NK-92 (cell line): ENCODE results near the gene TNK1.
"Not testable (repeated sequence)": the region's sequence is repeated elsewhere in the genome, so short reads cannot be mapped to it uniquely, and the experiment has no call there.

Experiments used
- DNase-seq: peaks from one replicate; lab custom pipeline; 2025; ENCODE audit not compliant: unreplicated experiment; lab: John Stamatoyannopoulos, UW

TNK1 gene

GRCh38 chr17:7380855-7381683, at the start of gene TNK1:
Gene TNK1 (plus strand): TSS chr17:7381089. CDS start chr17:7382927, 1,838 bp downstream.
- no peak for DNase-seq

DNA sequence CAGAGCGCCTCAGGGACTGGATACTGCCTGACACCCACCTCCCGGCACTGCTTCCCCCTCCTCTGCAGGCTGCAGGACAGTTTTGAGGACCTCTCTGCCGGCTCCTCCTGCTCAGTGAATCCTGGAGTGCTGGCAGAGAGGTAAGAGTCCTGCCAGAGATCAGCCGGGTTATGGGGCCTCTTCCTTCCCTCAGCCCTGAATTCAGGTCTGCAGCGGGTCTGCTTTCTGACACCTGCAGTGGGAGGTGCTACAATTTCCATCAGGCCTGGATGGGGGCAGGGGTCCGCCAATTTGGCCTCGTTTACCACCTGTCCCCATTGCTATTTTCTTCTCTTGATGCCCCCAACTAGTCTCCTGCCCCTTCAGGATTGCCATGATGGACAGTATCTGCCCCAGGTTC, 48.8 kb upstream of the TNK1 start:
- DNase-seq, result no peak

DNA sequence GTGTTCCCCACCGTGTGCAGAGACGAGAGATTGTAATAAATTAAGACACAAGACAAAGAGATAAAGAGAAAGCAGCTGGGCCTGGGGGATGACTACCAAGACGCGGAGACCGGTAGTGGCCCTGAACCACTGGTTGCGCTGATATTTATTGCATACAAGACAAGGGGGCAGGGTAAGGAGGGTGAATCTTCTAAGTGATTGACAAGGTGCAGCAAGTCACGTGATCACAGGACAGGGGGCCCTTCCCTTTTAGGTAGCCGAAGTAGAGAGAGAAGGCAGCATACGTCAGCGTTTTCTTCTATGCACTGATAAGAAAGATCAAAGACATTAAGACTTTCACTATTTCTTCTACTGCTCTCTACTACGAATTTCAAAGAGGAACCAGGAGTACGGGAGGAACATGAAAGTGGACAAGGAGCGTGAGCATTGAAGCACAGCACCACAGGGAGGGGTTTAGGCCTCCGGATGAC, 48.3 kb upstream of the TNK1 start:
- not testable (repeated sequence) for DNase-seq

DNA sequence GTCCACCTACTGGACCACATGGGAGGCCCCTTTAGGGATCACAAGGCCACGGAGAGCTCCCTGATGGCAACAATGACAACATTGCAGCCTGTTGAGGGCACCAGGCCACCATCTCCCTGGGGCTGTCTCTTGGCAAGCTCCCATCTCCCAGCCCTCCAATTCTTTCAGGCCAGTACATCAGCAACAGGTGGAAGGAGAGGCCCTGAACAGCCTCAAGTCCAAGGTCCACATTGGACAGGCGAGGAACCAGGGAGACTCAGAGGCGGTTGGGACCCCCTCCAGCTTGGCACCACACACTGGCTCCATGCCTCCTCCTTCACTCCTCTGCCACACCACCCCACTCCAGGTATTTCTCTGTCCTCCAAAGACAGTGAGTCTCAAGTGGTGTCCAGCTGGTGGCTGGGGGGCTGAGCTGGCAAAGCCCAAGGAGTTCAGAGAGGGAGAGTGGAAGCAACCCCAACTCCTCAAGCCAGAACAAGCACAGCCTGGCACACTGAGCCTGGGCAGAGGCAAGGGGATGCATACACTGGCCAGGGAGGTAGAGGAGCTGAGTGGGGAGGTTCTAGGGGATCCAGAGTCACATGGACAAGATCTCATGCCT, 45.9 kb upstream of the TNK1 start:
- DNase-seq, result no peak

DNA sequence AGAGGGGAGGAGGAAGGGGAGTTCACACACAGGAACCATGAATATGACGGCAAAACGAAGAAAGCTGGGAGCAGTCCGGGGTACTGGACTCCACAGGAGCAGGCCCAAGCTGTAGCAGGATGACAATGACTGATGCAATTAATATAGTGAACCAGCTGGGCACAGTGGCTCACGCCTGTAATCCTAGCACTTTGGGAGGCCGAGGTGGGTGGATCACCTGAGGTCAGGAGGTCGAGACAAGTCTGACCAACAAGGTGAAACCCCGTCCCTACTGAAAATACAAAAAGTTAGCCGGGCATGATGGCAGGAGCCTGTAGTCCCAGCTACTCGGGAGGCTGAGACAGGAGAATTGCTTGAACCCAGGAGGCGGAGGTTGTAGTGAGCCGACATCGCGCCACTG, 45.1 kb upstream of the TNK1 start:
- not testable (repeated sequence) for DNase-seq

DNA sequence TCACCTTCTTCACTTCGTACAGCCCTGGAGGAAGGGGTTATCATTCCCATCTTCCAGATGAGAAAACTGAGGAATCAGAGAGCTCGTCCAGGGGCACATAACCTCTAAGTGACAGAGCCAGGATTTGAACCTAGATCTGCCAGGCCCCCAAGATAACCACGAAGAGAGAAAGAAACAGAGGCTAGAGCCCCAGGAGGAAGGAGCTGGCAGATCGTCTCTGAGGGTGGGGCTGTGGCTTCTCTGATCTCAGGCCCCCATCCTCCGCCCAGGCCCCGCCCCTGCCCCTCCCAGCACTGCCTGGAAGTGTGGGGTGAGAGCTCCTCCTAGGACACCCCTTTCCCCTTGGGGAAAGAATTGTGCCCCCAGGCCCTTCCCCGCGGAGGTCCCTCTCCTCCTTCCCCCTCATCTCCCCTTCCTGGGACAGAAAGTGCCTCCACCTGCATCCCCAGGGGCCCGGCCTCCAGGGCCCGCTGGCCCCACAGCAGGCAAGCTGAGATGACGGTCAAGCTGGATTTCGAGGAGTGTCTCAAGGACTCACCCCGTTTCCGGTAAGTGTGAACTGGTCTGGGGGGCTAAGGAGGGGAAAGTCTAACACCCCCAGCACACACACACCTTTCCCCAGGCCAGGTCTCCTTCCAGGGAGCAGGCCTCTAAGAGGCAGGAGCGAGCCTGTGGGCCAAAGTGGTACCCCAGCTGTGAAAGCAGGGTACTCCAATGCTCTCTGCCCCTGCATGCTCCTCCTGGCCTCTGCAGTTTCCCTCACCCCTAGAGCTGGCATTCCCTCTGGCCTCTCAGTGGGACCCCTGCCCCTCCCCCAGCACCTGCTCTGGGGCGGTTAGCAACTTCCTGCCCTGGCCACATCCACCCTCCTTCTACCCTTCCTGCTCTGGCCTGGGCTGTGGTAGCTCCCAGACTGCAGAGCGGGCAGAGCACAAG, 44.4 kb upstream of the TNK1 start, which contains the start of gene ACAP1:
ACAP1 (plus strand) TSS at position 290 of the 936 bp plus-strand sequence; CDS start at position 496, 206 bp downstream.
- DNase-seq, result peak; percentile 20

DNA sequence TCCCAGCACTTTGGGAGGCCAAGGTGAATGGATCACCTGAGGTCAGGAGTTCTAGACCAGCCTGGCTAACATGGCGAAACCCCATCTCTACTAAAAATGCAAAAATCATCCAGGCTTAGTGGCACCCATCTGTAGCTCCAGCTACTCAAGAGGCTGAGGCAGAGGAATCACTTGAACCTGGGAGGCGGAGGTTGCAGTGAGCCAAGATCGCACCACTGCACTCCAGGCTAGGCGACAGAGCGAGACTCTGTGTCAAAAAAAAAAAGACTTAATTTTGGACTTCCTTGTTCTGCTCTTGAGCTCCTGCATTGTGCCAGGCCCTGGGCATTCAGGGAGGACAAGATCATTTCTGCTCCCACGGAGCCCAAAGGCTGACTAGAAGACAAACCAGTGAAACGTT, 43.3 kb upstream of the TNK1 start:
- DNase-seq, result not testable (repeated sequence)

- DNase-seq, result no peak
These were observed 40.7 kb upstream of the TNK1 start for GRCh38 chr17:7340179-7340578.

DNA sequence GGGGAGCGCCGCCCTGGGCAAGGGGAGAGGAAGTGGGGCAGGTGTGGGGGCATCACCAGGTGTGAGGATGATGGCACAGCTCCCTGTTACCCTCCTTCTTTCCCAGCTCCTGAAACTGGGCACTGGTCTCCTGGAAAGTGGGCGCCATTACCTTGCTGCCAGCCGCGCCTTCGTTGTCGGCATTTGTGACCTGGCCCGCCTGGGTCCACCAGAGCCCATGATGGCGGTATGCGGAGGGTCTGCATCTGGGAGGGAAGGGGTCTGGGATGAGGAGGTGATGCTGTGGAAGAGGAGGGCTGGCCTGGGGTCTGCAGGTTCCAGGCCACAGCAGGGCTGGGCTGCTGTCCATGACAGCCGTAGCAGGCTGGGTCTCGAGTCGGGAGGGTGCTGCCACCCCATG, 39.0 kb upstream of the TNK1 start:
- DNase-seq, result no peak

DNA sequence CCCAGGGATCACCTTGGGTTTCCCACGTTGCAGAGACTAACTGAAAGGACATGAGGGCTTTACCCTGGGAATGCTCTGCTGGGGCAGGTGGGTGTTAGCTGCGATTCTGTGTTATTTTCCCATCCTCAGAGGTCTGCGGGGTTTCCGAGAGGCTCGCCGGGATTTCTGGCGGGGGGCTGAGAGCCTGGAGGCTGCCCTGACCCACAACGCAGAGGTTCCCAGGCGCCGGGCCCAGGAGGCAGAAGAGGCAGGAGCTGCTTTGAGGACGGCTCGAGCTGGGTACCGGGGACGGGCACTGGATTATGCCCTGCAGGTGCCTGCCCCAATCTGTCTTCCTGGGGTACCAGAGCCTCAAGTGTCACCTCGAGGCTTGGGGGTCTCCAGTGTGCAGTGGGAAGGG, 37.6 kb upstream of the TNK1 start:
- no peak for DNase-seq

DNA sequence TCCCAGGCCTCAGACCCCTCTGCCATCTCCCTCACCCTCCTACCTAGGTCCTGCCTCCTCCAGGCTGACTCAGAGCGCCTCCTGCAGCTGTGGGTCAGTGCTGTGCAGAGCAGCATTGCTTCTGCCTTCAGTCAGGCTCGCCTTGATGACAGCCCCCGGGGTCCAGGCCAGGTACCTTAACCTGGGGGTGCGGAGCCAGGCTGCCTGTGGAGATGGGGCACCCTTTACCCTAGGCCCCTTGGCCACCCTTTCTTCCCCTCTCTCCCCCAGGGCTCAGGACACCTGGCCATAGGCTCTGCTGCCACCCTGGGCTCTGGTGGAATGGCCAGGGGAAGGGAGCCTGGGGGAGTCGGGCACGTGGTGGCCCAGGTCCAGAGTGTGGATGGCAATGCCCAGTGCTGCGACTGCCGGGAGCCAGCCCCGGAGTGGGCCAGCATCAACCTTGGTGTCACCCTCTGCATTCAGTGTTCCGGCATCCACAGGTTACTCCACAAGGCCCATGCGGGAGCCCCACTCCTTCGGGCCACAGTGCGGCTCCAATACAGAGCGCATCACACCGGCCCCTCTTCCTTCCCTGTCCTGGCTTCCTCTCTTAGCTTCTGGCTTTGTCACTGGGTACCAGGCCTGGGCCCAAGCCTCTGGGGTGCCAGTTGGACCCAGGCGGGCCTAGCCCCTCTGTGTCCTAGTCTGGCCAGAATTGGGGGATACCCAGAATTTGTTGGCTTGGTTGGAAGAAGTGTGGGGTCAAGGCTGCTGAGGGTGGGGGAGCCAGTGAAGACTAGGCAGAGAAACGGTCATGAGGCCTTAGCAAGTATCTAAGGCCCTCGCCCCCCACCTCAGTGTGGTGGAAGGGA, 33.9 kb upstream of the TNK1 start:
- no peak for DNase-seq

DNA sequence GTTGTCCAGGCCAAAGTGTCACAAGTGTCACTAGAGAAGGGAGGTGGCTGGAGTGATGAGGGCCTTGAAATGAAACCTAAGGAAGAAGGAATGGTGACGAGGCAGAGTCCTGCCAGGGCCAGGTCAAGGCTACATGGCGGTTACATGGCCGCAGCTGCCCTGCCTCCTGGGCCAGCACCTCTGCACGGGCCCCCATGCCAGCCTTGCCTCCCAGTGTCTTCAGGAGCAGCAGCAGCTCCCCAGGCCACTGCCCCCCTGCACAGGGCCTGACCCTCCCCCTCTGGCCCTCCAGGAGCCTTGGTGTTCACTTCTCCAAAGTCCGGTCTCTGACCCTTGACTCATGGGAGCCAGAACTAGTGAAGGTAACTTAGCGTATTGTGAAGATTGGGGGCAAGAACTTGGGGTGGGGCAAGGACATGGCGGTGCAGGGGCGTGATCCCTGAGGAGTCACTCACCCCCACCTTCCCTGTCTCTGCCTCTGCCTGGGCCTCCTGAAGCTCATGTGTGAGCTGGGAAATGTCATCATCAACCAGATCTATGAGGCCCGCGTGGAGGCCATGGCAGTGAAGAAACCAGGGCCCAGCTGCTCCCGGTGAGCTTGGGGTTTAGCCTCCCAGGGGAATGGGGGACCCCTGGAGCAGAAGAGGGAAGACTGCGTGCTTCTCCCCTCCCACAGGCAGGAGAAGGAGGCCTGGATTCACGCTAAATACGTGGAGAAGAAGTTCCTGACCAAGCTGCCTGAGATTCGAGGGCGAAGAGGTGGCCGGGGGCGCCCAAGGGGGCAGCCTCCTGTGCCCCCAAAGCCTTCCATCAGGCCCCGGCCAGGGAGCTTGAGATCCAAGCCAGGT, 33.0 kb upstream of the TNK1 start:
- no peak for DNase-seq

- no peak for DNase-seq
These were observed 32.2 kb upstream of the TNK1 start for GRCh38 chr17:7348478-7349242.

DNA sequence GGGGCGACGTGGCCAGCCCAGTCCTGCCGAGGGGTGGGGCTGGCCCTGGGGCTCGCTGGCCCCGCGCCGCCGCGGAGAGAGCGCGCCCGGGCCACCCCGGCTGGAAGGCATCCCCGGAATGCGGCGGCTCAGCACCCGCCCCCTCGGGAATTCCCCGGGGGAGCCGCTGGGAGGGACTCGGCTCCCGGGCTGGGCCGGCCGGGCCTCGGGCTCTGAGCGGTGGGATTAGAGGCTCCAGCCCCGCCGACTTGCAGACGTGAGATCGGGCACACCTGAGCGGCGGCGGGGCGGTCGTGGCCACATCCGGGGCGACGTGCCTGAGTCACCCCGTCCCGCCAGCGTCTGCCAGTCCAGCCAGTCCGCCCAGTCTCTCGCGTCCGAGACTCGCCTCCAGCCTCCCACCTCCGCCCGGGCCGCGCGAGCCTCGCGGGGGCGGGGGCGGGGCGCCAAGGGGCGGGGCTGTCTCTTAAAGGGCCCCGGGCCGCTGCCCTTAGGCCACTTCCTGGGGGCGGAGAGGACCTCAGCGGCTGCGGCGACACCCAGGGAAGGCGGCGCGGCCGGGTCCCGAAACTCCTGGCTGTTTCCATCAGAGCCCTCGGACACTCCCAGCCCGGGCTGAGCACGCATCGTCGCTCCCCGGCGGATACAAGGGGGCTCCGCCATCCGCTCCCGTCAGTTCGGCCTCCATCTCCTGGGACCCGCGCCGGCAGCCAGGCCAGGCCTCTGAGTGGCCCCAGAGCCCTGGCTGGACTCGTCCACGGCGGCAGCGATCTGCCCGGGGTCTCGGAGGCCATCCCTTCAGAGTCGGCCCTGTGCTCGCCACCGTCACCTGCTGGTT, 29.0 kb upstream of the TNK1 start, which contains the start of gene KCTD11:
KCTD11 (plus strand) TSS at position 498 of the 838 bp plus-strand sequence.
- DNase-seq, result no peak

- no peak for DNase-seq
These were observed 28.4 kb upstream of the TNK1 start for GRCh38 chr17:7352503-7352889.

- DNase-seq, result no peak
These were observed 27.8 kb upstream of the TNK1 start for GRCh38 chr17:7352910-7353635.

DNA sequence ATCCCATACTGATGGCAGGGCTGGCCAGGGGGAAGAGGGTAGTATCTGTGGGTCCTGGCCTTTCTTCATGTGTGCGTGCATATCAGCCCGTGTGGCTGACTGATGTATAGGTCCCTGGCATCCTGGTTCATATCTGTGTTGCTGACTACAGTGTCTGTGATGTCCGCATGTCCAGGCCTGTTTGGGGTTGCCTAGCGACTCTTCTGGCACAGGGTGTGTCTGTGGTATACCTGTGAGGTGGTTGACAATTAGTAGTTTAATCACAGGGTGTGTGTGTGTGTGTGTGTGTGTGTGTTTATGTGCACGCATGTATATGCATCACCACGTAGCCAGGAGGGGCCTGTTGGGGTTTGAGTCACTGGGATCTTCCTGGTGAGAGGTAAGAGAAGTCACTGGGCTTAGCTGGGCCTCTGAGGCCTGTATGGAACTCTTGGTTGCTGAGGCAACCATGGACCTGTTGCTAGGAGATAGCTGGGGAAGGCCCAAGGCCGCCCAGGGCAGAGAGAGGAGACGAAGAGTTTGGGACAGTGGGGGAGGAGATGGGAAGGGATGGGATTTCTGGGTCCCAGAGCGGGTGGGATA, 26.5 kb upstream of the TNK1 start:
- no peak for DNase-seq
